Neural progenitor cell (in vitro differentiated cells): ENCODE measurements around the gene TEX13D.

Experiments used
- CTCF ChIP-seq: fragments of 200-600 bp; sonication (generic); IDR thresholded peaks from 2 replicates; pipeline ENCODE4 v1.5.1; 2017; ENCODE audit warnings: antibody characterized with exemption, mild to moderate bottlenecking
- EZH2 ChIP-seq: fragments of 200-600 bp; sonication (generic); IDR thresholded peaks from 2 replicates; pipeline ENCODE4 v1.6.1; 2017; ENCODE audit warnings: antibody characterized with exemption, mild to moderate bottlenecking, moderate library complexity
- EZH2phosphoT487 ChIP-seq: fragments of 200-600 bp; sonication (generic); IDR thresholded peaks from 2 replicates; pipeline ENCODE4 v1.6.1; 2017; ENCODE audit warnings: antibody characterized with exemption

GRCh38 chrX:124358800-124359383 lies 26.4 kb downstream of the TEX13D start:
- TF ChIP-seq CTCF (no peak), EZH2phosphoT487 (no peak), EZH2 (no peak)
